ENCODE data around the gene ELP1. TPM values are rescaled to one million over a fixed set of nuclear protein-coding genes. Genes with fewer than 3 reads are reported as not detected.

The ELP1 gene
- total RNA-seq, 6 experiments from 2014 or later: 10.4 to 20.6 (median 13.0) TPM

- no peak overlapping the region for H3K4me3 ChIP-seq
- H3K27ac ChIP-seq: peak overlapping the region in 1 of 3 donors; percentile 6
- no peaks in the 10 kb centered on the region for H3K36me3 ChIP-seq
- TF ChIP-seq, protein P1, sequence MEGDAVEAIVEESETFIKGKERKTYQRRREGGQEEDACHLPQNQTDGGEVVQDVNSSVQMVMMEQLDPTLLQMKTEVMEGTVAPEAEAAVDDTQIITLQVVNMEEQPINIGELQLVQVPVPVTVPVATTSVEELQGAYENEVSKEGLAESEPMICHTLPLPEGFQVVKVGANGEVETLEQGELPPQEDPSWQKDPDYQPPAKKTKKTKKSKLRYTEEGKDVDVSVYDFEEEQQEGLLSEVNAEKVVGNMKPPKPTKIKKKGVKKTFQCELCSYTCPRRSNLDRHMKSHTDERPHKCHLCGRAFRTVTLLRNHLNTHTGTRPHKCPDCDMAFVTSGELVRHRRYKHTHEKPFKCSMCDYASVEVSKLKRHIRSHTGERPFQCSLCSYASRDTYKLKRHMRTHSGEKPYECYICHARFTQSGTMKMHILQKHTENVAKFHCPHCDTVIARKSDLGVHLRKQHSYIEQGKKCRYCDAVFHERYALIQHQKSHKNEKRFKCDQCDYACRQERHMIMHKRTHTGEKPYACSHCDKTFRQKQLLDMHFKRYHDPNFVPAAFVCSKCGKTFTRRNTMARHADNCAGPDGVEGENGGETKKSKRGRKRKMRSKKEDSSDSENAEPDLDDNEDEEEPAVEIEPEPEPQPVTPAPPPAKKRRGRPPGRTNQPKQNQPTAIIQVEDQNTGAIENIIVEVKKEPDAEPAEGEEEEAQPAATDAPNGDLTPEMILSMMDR (IDR thresholded peaks at IDR 0.05): peak; percentile 71 to 78 (median 76)
- no peak for TF ChIP-seq POLR2A (IDR thresholded peaks at IDR 0.05)
- 0% methylated on average over 3 of the region's 3 CpGs for WGBS (ENCODE audit: insufficient coverage, low coverage, low lambda C conversion rate, missing lambda C conversion rate)
- no peaks in the 10 kb centered on the region for H3K9me3 ChIP-seq
- DNase-seq (no peak), ATAC-seq (peak; percentile 69 to 88 (median 80))
- no peaks in the 10 kb centered on the region for H3K27me3 ChIP-seq
- H3K4me1 ChIP-seq: no peaks in the 10 kb centered on the region
- intact Hi-C loops (cut with DNase I): no loop called here
Measured at GRCh38 chr9:108953983-108954574, 20.2 kb upstream of the ELP1 start.

DNA sequence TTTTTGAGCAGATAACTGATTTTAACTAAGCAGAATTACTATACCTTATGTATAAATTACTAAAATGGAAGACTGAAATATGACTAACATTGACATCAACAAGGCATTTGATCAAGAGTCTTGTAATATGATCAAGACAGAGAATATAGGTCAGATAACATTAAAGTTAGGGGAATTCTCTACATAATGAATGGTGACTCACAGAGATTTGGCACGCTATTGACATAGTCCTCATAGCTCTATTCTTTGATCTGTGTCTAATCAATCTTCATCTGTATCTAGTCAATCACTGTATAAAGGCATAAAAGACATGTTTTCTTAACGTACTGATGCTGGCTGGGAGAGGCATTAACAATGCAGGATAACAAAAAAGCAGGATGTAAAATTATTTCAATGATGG is 17.7 kb upstream of the ELP1 start:
- Histone ChIP-seq H3K36me3 (no peaks in the 10 kb centered on the region), H3K4me3 (no peak overlapping the region), H3K27ac (no peak overlapping the region), H3K4me1 (no peaks in the 10 kb centered on the region), H3K9me3 (no peaks in the 10 kb centered on the region), H3K27me3 (no peaks in the 10 kb centered on the region)
- intact Hi-C loops (cut with DNase I): no loop called here
- no peak for TF ChIP-seq POLR2A (IDR thresholded peaks at IDR 0.05)
- TF ChIP-seq, protein P1 (IDR thresholded peaks at IDR 0.05): no peak
- ATAC-seq (no peak), DNase-seq (no peak)
- 88% methylated on average over 2 of the region's 2 CpGs for WGBS (ENCODE audit: insufficient coverage, low coverage, low lambda C conversion rate, missing lambda C conversion rate)

GRCh38 chr9:108950168-108950567 is 16.2 kb upstream of the ELP1 start:
- Histone ChIP-seq H3K4me1 (no peaks in the 10 kb centered on the region), H3K4me3 (no peak overlapping the region), H3K36me3 (no peaks in the 10 kb centered on the region), H3K27ac (no peak overlapping the region), H3K9me3 (no peaks in the 10 kb centered on the region), H3K27me3 (no peaks in the 10 kb centered on the region)
- intact Hi-C loops (cut with DNase I): no loop called here
- TF ChIP-seq, protein P1 (IDR thresholded peaks at IDR 0.05): no peak
- no peak for TF ChIP-seq POLR2A (IDR thresholded peaks at IDR 0.05)
- DNase-seq: no peak
- WGBS (ENCODE audit: insufficient coverage, low coverage, low lambda C conversion rate, missing lambda C conversion rate): 78% methylated on average over 1 of the region's 1 CpG
- ATAC-seq: no peak

GRCh38 chr9:108939975-108940374 is 6.1 kb upstream of the ELP1 start:
- DNase-seq (no peak), ATAC-seq (no peak)
- Histone ChIP-seq H3K4me1 (peaks cover 0 to 7% (median 0%) of the 10 kb centered on the region in 4 donors), H3K9me3 (no peaks in the 10 kb centered on the region), H3K27me3 (no peaks in the 10 kb centered on the region), H3K27ac (no peak overlapping the region), H3K4me3 (no peak overlapping the region), H3K36me3 (peaks cover 0 to 23% (median 0%) of the 10 kb centered on the region in 4 donors)
- WGBS (ENCODE audit: insufficient coverage, low coverage, low lambda C conversion rate, missing lambda C conversion rate): 85% methylated on average over 4 of the region's 4 CpGs
- no peak for TF ChIP-seq POLR2A (IDR thresholded peaks at IDR 0.05)
- TF ChIP-seq, protein P1 (IDR thresholded peaks at IDR 0.05): no peak
- intact Hi-C loops (cut with DNase I): no loop called here
